Measurements from ENCODE around the gene LFNG. TPM values are rescaled to one million over a fixed set of nuclear protein-coding genes. Genes with fewer than 3 reads are reported as not detected.
A peak's percentile ranks its signal among the peaks of the same experiment; 100 is the strongest.
"Not testable (repeated sequence)": the region's sequence is repeated elsewhere in the genome, so short reads cannot be mapped to it uniquely, and the experiment has no call there.

The LFNG gene
- total RNA-seq, 4 donors from 2014 or later: 105 to 198 (median 150) TPM

DNA sequence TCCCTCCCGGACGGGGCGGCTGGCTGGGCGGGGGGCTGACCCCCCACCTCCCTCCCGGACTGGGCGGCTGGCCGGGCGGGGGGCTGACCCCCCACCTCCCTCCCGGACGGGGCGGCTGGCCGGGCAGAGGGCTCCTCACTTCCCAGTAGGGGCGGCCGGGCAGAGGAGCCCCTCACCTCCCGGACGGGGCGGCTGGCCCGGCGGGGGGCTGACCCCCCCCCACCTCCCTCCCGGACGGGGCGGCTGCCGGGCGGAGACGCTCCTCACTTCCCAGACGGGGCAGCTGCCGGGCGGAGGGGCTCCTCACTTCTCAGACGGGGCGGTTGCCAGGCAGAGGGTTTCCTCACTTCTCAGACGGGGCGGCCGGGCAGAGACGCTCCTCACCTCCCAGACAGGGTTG, 14.6 kb downstream of the LFNG start:
- Histone ChIP-seq H3K27ac (peak overlapping the region; percentile 78), H3K36me3 (peaks cover 15% of the 10 kb centered on the region), H3K4me3 (peak overlapping the region; percentile 38), H3K4me1 (peaks cover 35% of the 10 kb centered on the region)
- H3K27me3 ChIP-seq; DNase-seq (ENCODE audit: low spot score in 2 of 2); H3K9me3 ChIP-seq: not testable (repeated sequence)
- WGBS: no CpG with 5 or more reads among the region's 34 CpGs

DNA sequence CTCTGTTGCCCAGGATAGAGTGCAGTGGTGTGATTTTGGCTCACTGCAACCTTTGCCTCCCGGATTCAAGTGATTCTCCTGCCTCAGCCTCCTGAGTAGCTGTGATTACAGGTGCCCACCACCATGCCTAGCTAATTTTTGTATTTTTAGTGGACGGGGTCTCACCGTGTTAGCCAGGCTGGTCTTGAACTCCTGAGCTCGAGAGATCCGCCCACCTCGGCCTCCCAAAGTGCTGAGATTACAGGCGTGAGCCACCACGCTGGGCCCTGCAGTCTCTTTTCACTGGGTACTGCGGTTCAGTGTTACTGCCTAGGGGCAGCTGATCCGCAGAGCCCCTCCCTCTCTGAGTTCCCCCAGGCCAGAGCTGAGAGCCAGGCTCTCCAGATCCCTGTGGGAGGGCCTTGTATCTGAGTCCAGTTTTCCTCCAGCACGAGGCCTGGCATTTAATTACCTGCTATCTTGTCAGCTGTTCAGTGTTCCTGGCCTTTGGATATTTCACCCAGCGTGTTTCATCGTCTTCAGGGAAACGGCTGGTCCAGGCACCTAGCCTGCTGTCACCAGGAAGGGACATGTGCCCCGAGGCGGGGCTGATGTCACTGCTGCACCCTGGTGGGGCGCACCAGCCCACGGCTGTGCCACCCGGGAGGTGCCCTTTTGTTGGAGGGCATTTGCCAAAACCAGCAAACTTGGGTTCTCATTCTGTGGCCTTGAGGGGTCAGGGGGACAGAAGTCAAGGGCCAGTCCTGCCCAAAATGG, 16.5 kb downstream of the LFNG start:
- peaks cover 17% of the 10 kb centered on the region for H3K4me1 ChIP-seq
- not testable (repeated sequence) for H3K4me3 ChIP-seq; DNase-seq (ENCODE audit: low spot score in 2 of 2); H3K9me3 ChIP-seq; H3K27me3 ChIP-seq; H3K27ac ChIP-seq
- H3K36me3 ChIP-seq: peaks cover 32% of the 10 kb centered on the region
- WGBS: 93% methylated on average over 3 of the region's 19 CpGs

DNA sequence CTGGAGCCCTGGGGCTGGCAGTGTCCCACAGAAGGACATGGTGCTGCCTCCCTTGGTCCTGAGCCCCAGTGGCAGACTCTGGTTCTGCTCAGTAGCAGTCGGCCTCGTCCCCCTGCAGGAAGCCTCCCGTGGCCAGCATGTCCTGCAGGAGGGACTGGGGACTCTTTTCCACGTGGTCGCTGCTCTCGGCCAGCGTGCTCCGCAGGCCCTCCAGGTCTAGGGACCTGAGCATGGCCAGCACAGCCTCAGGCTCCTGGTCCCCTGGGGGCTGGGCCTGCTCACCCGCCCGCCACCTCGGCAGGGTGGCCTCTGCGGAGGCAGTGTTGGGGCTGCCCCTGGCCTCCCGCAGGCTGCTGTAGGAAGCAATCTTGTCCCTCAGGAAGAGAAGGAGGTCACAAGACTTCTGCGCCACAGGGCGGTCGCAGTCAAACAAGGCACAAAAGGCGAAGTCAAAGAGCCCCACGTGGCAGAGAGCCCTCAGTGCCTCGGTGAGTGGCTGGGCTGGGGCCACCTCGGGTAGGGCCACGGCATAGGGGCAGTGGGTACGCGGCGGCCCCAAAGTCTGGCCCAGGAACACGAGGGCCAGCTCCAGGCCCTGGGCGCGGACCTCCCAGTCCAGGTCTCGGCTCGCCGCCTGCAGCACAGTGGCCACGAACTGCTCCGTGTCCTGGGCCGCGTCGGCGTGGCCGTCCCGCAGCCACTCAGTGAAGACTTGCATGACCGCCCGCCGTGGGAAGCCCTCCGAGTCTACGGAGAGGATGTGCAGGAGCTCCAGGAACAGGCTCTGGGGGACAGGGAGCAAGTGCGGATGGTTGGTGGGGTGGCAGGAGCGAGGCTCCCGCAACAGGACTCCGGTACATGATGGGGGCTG, 18.6 kb downstream of the LFNG start:
- no peak overlapping the region for H3K4me3 ChIP-seq
- TF ChIP-seq, protein P1, sequence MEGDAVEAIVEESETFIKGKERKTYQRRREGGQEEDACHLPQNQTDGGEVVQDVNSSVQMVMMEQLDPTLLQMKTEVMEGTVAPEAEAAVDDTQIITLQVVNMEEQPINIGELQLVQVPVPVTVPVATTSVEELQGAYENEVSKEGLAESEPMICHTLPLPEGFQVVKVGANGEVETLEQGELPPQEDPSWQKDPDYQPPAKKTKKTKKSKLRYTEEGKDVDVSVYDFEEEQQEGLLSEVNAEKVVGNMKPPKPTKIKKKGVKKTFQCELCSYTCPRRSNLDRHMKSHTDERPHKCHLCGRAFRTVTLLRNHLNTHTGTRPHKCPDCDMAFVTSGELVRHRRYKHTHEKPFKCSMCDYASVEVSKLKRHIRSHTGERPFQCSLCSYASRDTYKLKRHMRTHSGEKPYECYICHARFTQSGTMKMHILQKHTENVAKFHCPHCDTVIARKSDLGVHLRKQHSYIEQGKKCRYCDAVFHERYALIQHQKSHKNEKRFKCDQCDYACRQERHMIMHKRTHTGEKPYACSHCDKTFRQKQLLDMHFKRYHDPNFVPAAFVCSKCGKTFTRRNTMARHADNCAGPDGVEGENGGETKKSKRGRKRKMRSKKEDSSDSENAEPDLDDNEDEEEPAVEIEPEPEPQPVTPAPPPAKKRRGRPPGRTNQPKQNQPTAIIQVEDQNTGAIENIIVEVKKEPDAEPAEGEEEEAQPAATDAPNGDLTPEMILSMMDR (IDR thresholded peaks at IDR 0.05): no peak
- TF ChIP-seq EP300 (IDR thresholded peaks at IDR 0.05) (no peak), POLR2A (IDR thresholded peaks at IDR 0.05) (no peak), POLR2AphosphoS5 (IDR thresholded peaks at IDR 0.05) (no peak)
- peaks cover 3% of the 10 kb centered on the region for H3K4me1 ChIP-seq
- peak in 1 of 2 donors; percentile 64 for DNase-seq (ENCODE audit: low spot score in 2 of 2)
- 90% methylated on average over 11 of the region's 47 CpGs for WGBS
- H3K27ac ChIP-seq: no peak overlapping the region
- no peaks in the 10 kb centered on the region for H3K27me3 ChIP-seq
- peaks cover 53% of the 10 kb centered on the region for H3K36me3 ChIP-seq
- no peaks in the 10 kb centered on the region for H3K9me3 ChIP-seq

DNA sequence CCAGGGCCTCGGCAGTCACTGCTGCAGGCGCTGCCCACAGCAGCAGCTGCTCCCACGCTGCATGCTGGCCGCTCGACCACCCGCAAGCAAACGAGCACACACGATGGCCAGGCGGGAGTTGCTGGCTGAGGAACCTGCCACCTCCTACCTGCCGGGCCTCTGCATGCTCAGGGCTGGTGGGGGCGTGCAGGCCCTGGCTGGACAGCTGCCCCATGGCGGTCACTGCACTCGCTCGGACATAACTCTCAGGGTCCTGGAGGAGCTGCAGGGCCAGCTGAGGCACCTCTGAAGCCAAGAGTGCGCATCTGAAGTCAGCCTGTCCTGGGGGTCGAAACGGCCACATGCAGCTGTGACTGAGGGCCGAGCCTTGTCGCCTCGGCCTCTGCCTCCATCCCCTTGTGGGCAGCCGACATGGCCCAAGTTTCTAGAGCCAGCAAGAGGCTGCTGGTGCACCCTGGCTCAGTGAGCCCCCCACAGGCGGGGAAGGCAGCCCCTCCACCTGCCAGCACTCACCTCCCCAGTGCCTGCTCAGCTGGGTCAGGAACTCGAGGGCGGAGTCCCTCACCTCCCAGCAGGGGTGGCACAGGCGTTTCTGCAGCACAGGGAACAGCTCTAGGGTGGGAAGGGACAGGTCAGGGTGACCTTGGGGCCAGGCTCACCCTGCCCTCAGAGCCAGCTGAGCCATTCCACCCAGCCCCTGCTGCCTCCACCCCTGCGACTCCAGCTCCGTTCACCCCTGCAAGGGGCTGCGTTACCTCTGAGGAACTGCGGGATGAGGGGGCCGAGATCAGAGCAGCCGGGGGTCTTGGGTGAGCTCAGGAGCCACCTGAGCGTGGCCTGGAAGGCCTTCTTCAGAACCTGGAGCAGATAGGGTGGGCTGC, 19.7 kb downstream of the LFNG start:
- no peak overlapping the region for H3K27ac ChIP-seq
- H3K4me1 ChIP-seq: peaks cover 3% of the 10 kb centered on the region
- WGBS: 94% methylated on average over 12 of the region's 32 CpGs
- H3K36me3 ChIP-seq: peaks cover 62% of the 10 kb centered on the region
- peak; percentile 62 to 73 for DNase-seq (ENCODE audit: low spot score in 2 of 2)
- no peaks in the 10 kb centered on the region for H3K9me3 ChIP-seq
- TF ChIP-seq, protein P1 (IDR thresholded peaks at IDR 0.05): no peak
- no peak for TF ChIP-seq EP300 (IDR thresholded peaks at IDR 0.05)
- TF ChIP-seq POLR2AphosphoS5 (IDR thresholded peaks at IDR 0.05): no peak
- TF ChIP-seq POLR2A (IDR thresholded peaks at IDR 0.05): no peak
- H3K4me3 ChIP-seq: no peak overlapping the region
- no peaks in the 10 kb centered on the region for H3K27me3 ChIP-seq

DNA sequence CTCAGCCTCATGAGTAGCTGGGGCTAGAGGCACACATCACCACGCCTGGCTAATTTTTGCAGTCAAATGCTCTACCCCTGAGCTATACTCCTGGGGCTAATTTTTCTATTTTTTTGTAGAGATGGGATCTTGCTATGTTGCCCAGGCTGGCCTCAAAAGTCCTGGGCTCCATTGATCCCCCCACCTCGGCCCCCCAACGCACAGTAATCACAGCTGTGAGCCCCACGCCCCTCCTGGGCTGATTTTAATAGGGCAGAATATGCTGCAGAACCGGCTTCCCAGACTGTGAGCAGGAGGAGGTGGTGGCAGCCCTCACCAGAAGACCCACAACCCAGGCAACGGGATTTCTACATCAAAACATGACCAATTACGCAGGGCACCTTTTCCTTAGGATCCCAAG, 20.6 kb downstream of the LFNG start:
- DNase-seq (ENCODE audit: low spot score in 2 of 2): peak in 1 of 2 donors; percentile 77
- no peak overlapping the region for H3K4me3 ChIP-seq
- peaks cover 71% of the 10 kb centered on the region for H3K36me3 ChIP-seq
- 74% methylated on average over 7 of the region's 7 CpGs for WGBS
- H3K9me3 ChIP-seq: no peaks in the 10 kb centered on the region
- H3K27me3 ChIP-seq: no peaks in the 10 kb centered on the region
- TF ChIP-seq POLR2A (IDR thresholded peaks at IDR 0.05) (no peak), POLR2AphosphoS5 (IDR thresholded peaks at IDR 0.05) (no peak), EP300 (IDR thresholded peaks at IDR 0.05) (no peak)
- TF ChIP-seq, protein P1 (IDR thresholded peaks at IDR 0.05): no peak
- H3K27ac ChIP-seq: no peak overlapping the region
- peaks cover 3% of the 10 kb centered on the region for H3K4me1 ChIP-seq
